Nephron (organoid): ENCODE measurements around the gene GPR173.

Experiments used
- H3K27ac Mint-ChIP-seq, 3 experiments: 2 replicates each; pipeline ENCODE4 v1.8.0; 2020; ENCODE audit warnings: mixed read lengths in 3 of 3, mild to moderate bottlenecking in 2 of 3, moderate library complexity in 1 of 3
- H3K27me3 Mint-ChIP-seq: 2 replicates; pipeline ENCODE4 v1.8.0; 2021; ENCODE audit warnings: low read depth, mild to moderate bottlenecking, moderate library complexity, mixed read lengths
- H3K36me3 Mint-ChIP-seq: 2 replicates; pipeline ENCODE4 v1.8.0; 2020; ENCODE audit warnings: low read depth, mixed read lengths
- H3K4me1 Mint-ChIP-seq: 2 replicates; pipeline ENCODE4 v1.8.0; 2020; ENCODE audit warnings: mixed read lengths
- H3K4me3 Mint-ChIP-seq, 3 experiments: 2 replicates each; pipeline ENCODE4 v1.8.0; 2020; ENCODE audit warnings: mild to moderate bottlenecking in 3 of 3, mixed read lengths in 3 of 3, moderate library complexity in 2 of 3
- H3K9me3 Mint-ChIP-seq: 2 replicates; pipeline ENCODE4 v1.8.0; 2020; ENCODE audit warnings: mixed read lengths
- CTCF ChIP-seq, 3 experiments: fragments of 200-600 bp; sonication (generic); IDR thresholded peaks; one replicate each; pipeline ENCODE4 v1.5.0; 2021; ENCODE audit warnings: antibody characterized with exemption in 3 of 3; ENCODE audit not compliant: unreplicated experiment in 3 of 3

Gene GPR173

GRCh38 chrX:53028678-53029077, 19.9 kb upstream of the GPR173 start:
- Mint-ChIP-seq H3K4me3 (no peak overlapping the region), H3K9me3 (peaks cover 12% of the 10 kb centered on the region), H3K36me3 (no peaks in the 10 kb centered on the region), H3K27ac (no peak overlapping the region), H3K4me1 (no peaks in the 10 kb centered on the region), H3K27me3 (peaks cover 5% of the 10 kb centered on the region)
- TF ChIP-seq CTCF (IDR thresholded peaks at IDR 0.05; ENCODE audit: unreplicated experiment in 3 of 3), result no peak

GRCh38 chrX:53031380-53031779, 17.2 kb upstream of the GPR173 start:
- Mint-ChIP-seq H3K27ac (no peak overlapping the region), H3K4me1 (no peaks in the 10 kb centered on the region), H3K27me3 (peaks cover 6% of the 10 kb centered on the region), H3K36me3 (no peaks in the 10 kb centered on the region), H3K9me3 (peaks cover 10% of the 10 kb centered on the region), H3K4me3 (no peak overlapping the region)
- TF ChIP-seq CTCF (IDR thresholded peaks at IDR 0.05; ENCODE audit: unreplicated experiment in 3 of 3), result no peak

GRCh38 chrX:53036149-53036548, 12.4 kb upstream of the GPR173 start:
- H3K36me3 Mint-ChIP-seq, result no peaks in the 10 kb centered on the region
- peaks cover 3% of the 10 kb centered on the region for H3K27me3 Mint-ChIP-seq
- H3K4me3 Mint-ChIP-seq, result no peak overlapping the region
- H3K27ac Mint-ChIP-seq, result no peak overlapping the region
- no peak for TF ChIP-seq CTCF (IDR thresholded peaks at IDR 0.05; ENCODE audit: unreplicated experiment in 3 of 3)
- H3K9me3 Mint-ChIP-seq, result peaks cover 8% of the 10 kb centered on the region
- no peaks in the 10 kb centered on the region for H3K4me1 Mint-ChIP-seq

GRCh38 chrX:53039236-53039635, 9.4 kb upstream of the GPR173 start:
- H3K4me3 Mint-ChIP-seq, result no peak overlapping the region
- H3K9me3 Mint-ChIP-seq, result peaks cover 4% of the 10 kb centered on the region

GRCh38 chrX:53044995-53045394, 3.6 kb upstream of the GPR173 start:
- Mint-ChIP-seq H3K4me3 (no peak overlapping the region), H3K27ac (no peak overlapping the region), H3K4me1 (no peaks in the 10 kb centered on the region), H3K27me3 (peaks cover 14% of the 10 kb centered on the region), H3K36me3 (no peaks in the 10 kb centered on the region), H3K9me3 (no peaks in the 10 kb centered on the region)
- TF ChIP-seq CTCF (IDR thresholded peaks at IDR 0.05; ENCODE audit: unreplicated experiment in 3 of 3), result no peak

More at GRCh38 chrX:53039236-53039635, 9.4 kb upstream of the GPR173 start:
- Mint-ChIP-seq H3K36me3 (no peaks in the 10 kb centered on the region), H3K27me3 (peaks cover 10% of the 10 kb centered on the region), H3K4me1 (no peaks in the 10 kb centered on the region), H3K27ac (no peak overlapping the region)
- TF ChIP-seq CTCF (IDR thresholded peaks at IDR 0.05; ENCODE audit: unreplicated experiment in 3 of 3), result no peak

- no peak for TF ChIP-seq CTCF (IDR thresholded peaks at IDR 0.05; ENCODE audit: unreplicated experiment in 3 of 3)
- Mint-ChIP-seq H3K27me3 (peaks cover 11% of the 10 kb centered on the region), H3K27ac (peak overlapping the region; percentile 43 to 83 (median 80)), H3K9me3 (no peaks in the 10 kb centered on the region), H3K4me1 (no peaks in the 10 kb centered on the region), H3K36me3 (no peaks in the 10 kb centered on the region), H3K4me3 (peak overlapping the region in 2 of 3 experiments; percentile 80)
These were observed 1.4 kb upstream of the GPR173 start for GRCh38 chrX:53047228-53047627.
